Epithelial cell of proximal tubule (primary cell): ENCODE measurements around the gene PHC1. TPM values are rescaled to one million over a fixed set of nuclear protein-coding genes. Genes with fewer than 3 reads are reported as not detected.

Source experiments
- DNase-seq: peaks from one replicate; pipeline ENCODE4 v3.0.0-alpha.2; 2011; ENCODE audit warnings: low read depth
- H3K4me3 ChIP-seq: 2 replicates; pipeline ENCODE4 v1.5.1; 2011; ENCODE audit warnings: low read depth, mild to moderate bottlenecking, low read length
- CTCF ChIP-seq: conservative IDR thresholded peaks from 2 replicates; pipeline ENCODE4 v1.5.1; 2012; ENCODE audit warnings: low read depth, mild to moderate bottlenecking, low read length
- total RNA-seq: library from RNA; depleted of rRNA; stranded (reverse); fragments of >200 nt; gene quantifications from 2 replicates; pipeline ENCODE4 v1.2.3, GENCODE V29; 2015

The PHC1 gene
- total RNA-seq, 1 donor from 2014 or later: 31.0 TPM

- no peak for DNase-seq
- H3K4me3 ChIP-seq: no peak overlapping the region
- TF ChIP-seq CTCF: no peak
Measured at GRCh38 chr12:8886502-8887284, 27.6 kb upstream of the PHC1 start.

GRCh38 chr12:8887285-8887715 lies 27.0 kb upstream of the PHC1 start:
- no peak for TF ChIP-seq CTCF
- peak; percentile 43 for DNase-seq
- H3K4me3 ChIP-seq: no peak overlapping the region

- no peak for DNase-seq
- TF ChIP-seq CTCF: peak; percentile 88
- peak overlapping the region; percentile 50 for H3K4me3 ChIP-seq
Measured at GRCh38 chr12:8890313-8891085, 23.8 kb upstream of the PHC1 start.

GRCh38 chr12:8891976-8892375 lies 22.3 kb upstream of the PHC1 start:
- DNase-seq: no peak
- no peak overlapping the region for H3K4me3 ChIP-seq
- no peak for TF ChIP-seq CTCF

- H3K4me3 ChIP-seq: no peak overlapping the region
- TF ChIP-seq CTCF: no peak
- DNase-seq: no peak
Measured at GRCh38 chr12:8894378-8894777, 19.9 kb upstream of the PHC1 start.

- TF ChIP-seq CTCF: no peak
- no peak overlapping the region for H3K4me3 ChIP-seq
- no peak for DNase-seq
Measured at GRCh38 chr12:8894986-8895385, 19.3 kb upstream of the PHC1 start.

- no peak overlapping the region for H3K4me3 ChIP-seq
- TF ChIP-seq CTCF: no peak
- no peak for DNase-seq
Measured at GRCh38 chr12:8897081-8897480, 17.2 kb upstream of the PHC1 start.
